Mesenchymal stem cell (in vitro differentiated cells and primary cell): ENCODE results near the gene WDR83.

Source experiments
- DNase-seq: peaks from one replicate; pipeline ENCODE4 v3.0.0-alpha.2; 2013
- H2AFZ ChIP-seq: one replicate; pipeline ENCODE4 v1.6.1; 2013; ENCODE audit warnings: low read depth, mild to moderate bottlenecking, control low read depth, inconsistent platforms, low read length, moderate library complexity
- H2AK5ac ChIP-seq: 2 replicates; pipeline ENCODE4 v1.6.1; 2013; ENCODE audit warnings: low read length, moderate library complexity, mild to moderate bottlenecking, inconsistent platforms; ENCODE audit not compliant: severe bottlenecking
- H2BK120ac ChIP-seq: one replicate; pipeline ENCODE4 v1.6.1; 2013; ENCODE audit warnings: low read depth, mild to moderate bottlenecking, inconsistent platforms, low read length, moderate library complexity
- H2BK12ac ChIP-seq, 2 experiments: one replicate each; pipeline ENCODE4 v1.6.1; 2013; ENCODE audit warnings: inconsistent platforms in 2 of 2, low read length in 2 of 2, mild to moderate bottlenecking in 2 of 2, moderate library complexity in 2 of 2, control low read depth in 1 of 2
- H2BK15ac ChIP-seq: one replicate; pipeline ENCODE4 v1.6.1; 2013; ENCODE audit warnings: mild to moderate bottlenecking, low read depth, inconsistent platforms; ENCODE audit not compliant: poor library complexity, severe bottlenecking
- H2BK5ac ChIP-seq: 2 replicates; pipeline ENCODE4 v1.6.1; 2013; ENCODE audit warnings: low read depth, mild to moderate bottlenecking, low read length, control low read depth, inconsistent platforms; ENCODE audit not compliant: poor library complexity, severe bottlenecking
- H3K14ac ChIP-seq, 2 experiments: one replicate each; pipeline ENCODE4 v1.6.1; 2013; ENCODE audit warnings: inconsistent platforms in 2 of 2, low read length in 2 of 2, control low read depth in 1 of 2, mild to moderate bottlenecking in 1 of 2, moderate library complexity in 1 of 2
- H3K18ac ChIP-seq, 2 experiments: one replicate each; pipeline ENCODE4 v1.6.1; 2013; ENCODE audit warnings: inconsistent platforms in 2 of 2, low read length in 2 of 2, control low read depth in 1 of 2, low read depth in 1 of 2, mild to moderate bottlenecking in 1 of 2
- H3K23ac ChIP-seq, 2 experiments: one replicate each; pipeline ENCODE4 v1.6.1; 2013; ENCODE audit warnings: inconsistent platforms in 2 of 2, low read length in 2 of 2, mild to moderate bottlenecking in 2 of 2, moderate library complexity in 2 of 2, control low read depth in 1 of 2
- H3K27ac ChIP-seq: 2 replicates; pipeline ENCODE4 v1.5.1; 2013; ENCODE audit warnings: mild to moderate bottlenecking, moderate library complexity, low read length, control low read depth, inconsistent platforms; ENCODE audit not compliant: poor library complexity, severe bottlenecking
- H3K27me3 ChIP-seq, 2 experiments: 2 replicates each; pipeline versions ENCODE4 v1.6.1 to v1.7.0; 2013; ENCODE audit warnings: low read length in 2 of 2, mild to moderate bottlenecking in 2 of 2, moderate library complexity in 2 of 2, control low read depth in 1 of 2, inconsistent platforms in 1 of 2; ENCODE audit not compliant: control insufficient read depth in 1 of 2, insufficient read depth in 1 of 2
- H3K36me3 ChIP-seq, 2 experiments: 2 replicates each; pipeline versions ENCODE4 v1.6.1 to v1.7.0; 2013; ENCODE audit warnings: low read length in 2 of 2, control low read depth in 1 of 2, inconsistent platforms in 1 of 2, low read depth in 1 of 2, mild to moderate bottlenecking in 1 of 2; ENCODE audit not compliant: insufficient read depth in 2 of 2, control insufficient read depth in 1 of 2
- H3K4ac ChIP-seq, 2 experiments: one replicate each; pipeline ENCODE4 v1.6.1; 2013; ENCODE audit warnings: inconsistent platforms in 2 of 2, low read length in 2 of 2, mild to moderate bottlenecking in 2 of 2, moderate library complexity in 2 of 2, control low read depth in 1 of 2, low read depth in 1 of 2
- H3K4me1 ChIP-seq: 2 replicates; pipeline ENCODE4 v1.6.1; 2013; ENCODE audit warnings: low read depth, low read length, control low read depth; ENCODE audit not compliant: control insufficient read depth, insufficient read depth
- H3K4me2 ChIP-seq: 2 replicates; pipeline ENCODE4 v1.6.1; 2013; ENCODE audit warnings: low read length, mild to moderate bottlenecking, inconsistent platforms; ENCODE audit not compliant: poor library complexity, severe bottlenecking
- H3K4me3 ChIP-seq, 2 experiments: 2 replicates each; pipeline versions ENCODE4 v1.5.1 to v1.7.0; 2013; ENCODE audit warnings: low read length in 2 of 2, mild to moderate bottlenecking in 2 of 2, control low read depth in 1 of 2, low read depth in 1 of 2; ENCODE audit not compliant: insufficient read depth in 1 of 2
- H3K79me1 ChIP-seq: replicated peaks from 2 replicates; pipeline ENCODE4 v1.6.1; 2013; ENCODE audit warnings: mild to moderate bottlenecking, control low read depth, low read length, inconsistent platforms; ENCODE audit not compliant: poor library complexity, severe bottlenecking
- H3K9ac ChIP-seq: 2 replicates; pipeline ENCODE4 v1.7.0; 2013; ENCODE audit warnings: mild to moderate bottlenecking, low read length, moderate library complexity
- H3K9me3 ChIP-seq: 2 replicates; pipeline ENCODE4 v1.7.0; 2013; ENCODE audit warnings: mild to moderate bottlenecking, low read length; ENCODE audit not compliant: control insufficient read depth
- H4K8ac ChIP-seq: one replicate; pipeline ENCODE4 v1.6.1; 2013; ENCODE audit warnings: inconsistent platforms, mild to moderate bottlenecking, low read length, moderate library complexity
- H4K91ac ChIP-seq: one replicate; pipeline ENCODE4 v1.6.1; 2013; ENCODE audit warnings: mild to moderate bottlenecking, low read length, inconsistent platforms
- WGBS: methylation state at CpG from one replicate; pipeline ENCODE4 v1.1.7; 2013; ENCODE audit warnings: mixed read lengths; 5-methylcytosine and 5-hydroxymethylcytosine counted together

The WDR83 gene

DNA sequence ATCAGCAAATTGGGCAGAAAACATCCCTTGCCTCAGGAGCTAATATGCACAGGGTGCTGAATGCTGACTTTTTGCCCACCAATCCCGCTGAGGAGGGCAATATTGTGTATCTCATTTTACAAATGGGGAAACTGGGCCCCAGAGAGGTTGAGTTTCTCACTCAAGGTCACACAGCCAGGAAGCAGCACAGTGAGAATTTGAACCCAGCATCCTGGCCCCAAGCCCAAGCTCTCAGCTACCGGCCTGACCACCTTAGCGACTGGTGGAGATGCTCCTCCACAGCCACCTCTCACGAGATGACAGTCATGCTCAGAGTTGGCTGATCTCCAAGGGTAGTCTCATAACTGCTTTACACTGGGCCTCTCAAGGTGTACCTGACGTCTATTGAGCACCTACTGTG lies 26.4 kb downstream of the WDR83 start:
- H4K8ac ChIP-seq, result no peak overlapping the region
- H3K9me3 ChIP-seq, result no peaks in the 10 kb centered on the region
- H2BK12ac ChIP-seq, result no peak overlapping the region
- H3K27ac ChIP-seq, result no peak overlapping the region
- no peak overlapping the region for H3K9ac ChIP-seq
- no peak overlapping the region for H3K14ac ChIP-seq
- 88% methylated on average over 5 of the region's 5 CpGs for WGBS
- H3K36me3 ChIP-seq, result peaks cover 34 to 45% of the 10 kb centered on the region in 2 experiments
- no peak overlapping the region for H2BK15ac ChIP-seq
- no peak overlapping the region for H3K4me3 ChIP-seq
- no peak overlapping the region for H2AFZ ChIP-seq
- no peak overlapping the region for H4K91ac ChIP-seq
- peaks cover 26% of the 10 kb centered on the region for H3K79me1 ChIP-seq
- no peak overlapping the region for H3K23ac ChIP-seq
- H3K27me3 ChIP-seq, result no peaks in the 10 kb centered on the region
- H3K4ac ChIP-seq, result no peak overlapping the region
- no peak overlapping the region for H2AK5ac ChIP-seq
- no peak overlapping the region for H2BK5ac ChIP-seq
- H3K4me1 ChIP-seq, result peaks cover 17% of the 10 kb centered on the region
- DNase-seq, result no peak
- H3K18ac ChIP-seq, result no peak overlapping the region
- no peak overlapping the region for H2BK120ac ChIP-seq
- H3K4me2 ChIP-seq, result no peak overlapping the region

DNA sequence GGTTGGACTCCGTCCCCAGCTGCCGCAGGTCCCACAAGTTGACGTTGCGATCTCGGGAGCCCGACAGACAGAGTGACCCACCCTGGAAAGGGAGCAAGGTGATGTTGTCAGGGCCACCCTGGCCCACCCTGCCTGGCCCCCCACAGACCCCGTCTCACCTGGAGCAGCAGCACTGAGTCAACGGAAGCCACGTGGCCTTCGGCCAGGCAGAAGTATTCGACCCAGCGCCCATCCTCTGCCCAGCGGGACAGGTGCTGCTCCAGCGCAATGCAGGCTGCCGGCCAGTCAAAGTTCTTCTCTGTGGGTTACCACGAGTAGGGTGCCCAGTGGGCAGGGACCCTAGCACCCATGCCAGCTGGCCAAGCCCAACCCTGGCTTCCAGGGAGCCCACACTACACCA lies 28.0 kb downstream of the WDR83 start:
- H3K9ac ChIP-seq, result no peak overlapping the region
- no peaks in the 10 kb centered on the region for H3K9me3 ChIP-seq
- no peak overlapping the region for H3K18ac ChIP-seq
- H3K4me3 ChIP-seq, result no peak overlapping the region
- H3K4me2 ChIP-seq, result no peak overlapping the region
- H3K23ac ChIP-seq, result no peak overlapping the region
- H2BK15ac ChIP-seq, result no peak overlapping the region
- H3K14ac ChIP-seq, result no peak overlapping the region
- H3K4ac ChIP-seq, result no peak overlapping the region
- H4K91ac ChIP-seq, result no peak overlapping the region
- H3K4me1 ChIP-seq, result peaks cover 17% of the 10 kb centered on the region
- H2BK5ac ChIP-seq, result no peak overlapping the region
- H2BK12ac ChIP-seq, result no peak overlapping the region
- no peak overlapping the region for H2AFZ ChIP-seq
- H4K8ac ChIP-seq, result no peak overlapping the region
- peaks cover 31% of the 10 kb centered on the region for H3K79me1 ChIP-seq
- H3K27me3 ChIP-seq, result no peaks in the 10 kb centered on the region
- H3K27ac ChIP-seq, result no peak overlapping the region
- H2BK120ac ChIP-seq, result no peak overlapping the region
- no peak for DNase-seq
- no peak overlapping the region for H2AK5ac ChIP-seq
- WGBS, result 95% methylated on average over 16 of the region's 16 CpGs
- peaks cover 36 to 42% of the 10 kb centered on the region in 2 experiments for H3K36me3 ChIP-seq

DNA sequence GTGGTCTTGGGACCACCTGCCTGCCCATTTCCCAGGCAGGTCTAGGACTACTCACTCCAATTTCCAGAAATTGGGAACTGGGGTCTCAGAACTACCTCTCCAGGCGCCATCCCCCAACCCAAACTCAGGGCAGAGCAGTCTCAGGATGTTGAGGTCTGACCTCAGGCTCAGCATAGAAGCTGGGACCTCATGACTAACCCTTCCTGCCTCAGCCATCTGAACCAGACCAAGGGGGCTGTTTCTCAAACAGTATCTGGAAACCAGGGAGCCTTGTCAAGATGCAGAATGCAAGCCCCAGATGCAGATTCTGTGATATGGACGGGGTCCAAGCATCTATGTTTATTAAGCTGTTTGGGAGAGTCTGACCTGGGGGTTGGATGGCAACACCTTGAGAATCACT lies 28.5 kb downstream of the WDR83 start:
- H3K18ac ChIP-seq, result no peak overlapping the region
- H3K36me3 ChIP-seq, result peaks cover 41 to 43% of the 10 kb centered on the region in 2 experiments
- H4K91ac ChIP-seq, result no peak overlapping the region
- H3K4ac ChIP-seq, result no peak overlapping the region
- H2BK12ac ChIP-seq, result no peak overlapping the region
- peak overlapping the region; percentile 91 for H3K9ac ChIP-seq
- no peak overlapping the region for H2AK5ac ChIP-seq
- peak overlapping the region in 1 of 2 experiments; percentile 97 for H3K4me3 ChIP-seq
- no peak overlapping the region for H2BK15ac ChIP-seq
- no peak overlapping the region for H3K4me2 ChIP-seq
- no peak overlapping the region for H3K27ac ChIP-seq
- no peak overlapping the region for H2AFZ ChIP-seq
- H3K27me3 ChIP-seq, result no peaks in the 10 kb centered on the region
- H3K23ac ChIP-seq, result no peak overlapping the region
- 95% methylated on average over 2 of the region's 2 CpGs for WGBS
- H2BK5ac ChIP-seq, result no peak overlapping the region
- no peak overlapping the region for H4K8ac ChIP-seq
- DNase-seq, result no peak
- peaks cover 17% of the 10 kb centered on the region for H3K4me1 ChIP-seq
- no peaks in the 10 kb centered on the region for H3K9me3 ChIP-seq
- no peak overlapping the region for H3K14ac ChIP-seq
- H3K79me1 ChIP-seq, result peaks cover 33% of the 10 kb centered on the region
- H2BK120ac ChIP-seq, result no peak overlapping the region

DNA sequence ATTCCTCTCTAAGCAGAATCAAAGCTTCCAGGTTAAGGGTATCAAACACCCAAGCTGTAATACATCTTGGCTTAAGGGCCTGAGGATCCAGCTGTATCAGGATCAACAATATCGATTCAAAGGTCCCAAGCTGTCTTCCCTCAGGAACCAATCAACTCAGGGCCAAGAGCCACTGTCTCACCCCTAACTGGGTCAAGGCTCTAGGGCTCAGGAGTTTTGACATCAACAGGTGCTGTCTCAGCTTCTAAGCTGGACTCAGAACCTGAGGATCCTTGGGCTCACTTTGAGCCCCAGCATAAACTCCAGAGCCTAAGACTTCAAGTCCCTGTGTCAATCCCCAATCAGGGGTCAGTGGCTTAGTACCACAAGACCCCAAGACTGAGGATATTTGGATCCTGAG lies 28.9 kb downstream of the WDR83 start:
- H4K91ac ChIP-seq, result no peak overlapping the region
- no peak overlapping the region for H3K27ac ChIP-seq
- H3K9ac ChIP-seq, result peak overlapping the region; percentile 91
- H3K9me3 ChIP-seq, result no peaks in the 10 kb centered on the region
- H3K36me3 ChIP-seq, result peaks cover 44 to 47% of the 10 kb centered on the region in 2 experiments
- 100% methylated on average over 1 of the region's 1 CpG for WGBS
- H4K8ac ChIP-seq, result peak overlapping the region; percentile 80
- H3K4me1 ChIP-seq, result peaks cover 17% of the 10 kb centered on the region
- H3K18ac ChIP-seq, result no peak overlapping the region
- peaks cover 30% of the 10 kb centered on the region for H3K79me1 ChIP-seq
- no peak overlapping the region for H2BK12ac ChIP-seq
- H3K23ac ChIP-seq, result no peak overlapping the region
- no peak overlapping the region for H2BK120ac ChIP-seq
- no peaks in the 10 kb centered on the region for H3K27me3 ChIP-seq
- no peak for DNase-seq
- no peak overlapping the region for H3K14ac ChIP-seq
- no peak overlapping the region for H3K4ac ChIP-seq
- H3K4me3 ChIP-seq, result peak overlapping the region; percentile 84 to 97
- H2BK15ac ChIP-seq, result no peak overlapping the region
- no peak overlapping the region for H2BK5ac ChIP-seq
- H2AK5ac ChIP-seq, result no peak overlapping the region
- peak overlapping the region; percentile 96 for H3K4me2 ChIP-seq
- H2AFZ ChIP-seq, result no peak overlapping the region
